GM21619 (cell line): Measurements from ENCODE around the gene DYSF.

Experiments
- ATAC-seq: cut with Tn5 transposase; IDR thresholded peaks from one replicate; pipeline ENCODE4 v1.9.1; 2021; ENCODE audit not compliant: unreplicated experiment

Gene DYSF

GRCh38 chr2:71718686-71719085 lies 265.3 kb downstream of the DYSF start:
- no peak for ATAC-seq

DNA sequence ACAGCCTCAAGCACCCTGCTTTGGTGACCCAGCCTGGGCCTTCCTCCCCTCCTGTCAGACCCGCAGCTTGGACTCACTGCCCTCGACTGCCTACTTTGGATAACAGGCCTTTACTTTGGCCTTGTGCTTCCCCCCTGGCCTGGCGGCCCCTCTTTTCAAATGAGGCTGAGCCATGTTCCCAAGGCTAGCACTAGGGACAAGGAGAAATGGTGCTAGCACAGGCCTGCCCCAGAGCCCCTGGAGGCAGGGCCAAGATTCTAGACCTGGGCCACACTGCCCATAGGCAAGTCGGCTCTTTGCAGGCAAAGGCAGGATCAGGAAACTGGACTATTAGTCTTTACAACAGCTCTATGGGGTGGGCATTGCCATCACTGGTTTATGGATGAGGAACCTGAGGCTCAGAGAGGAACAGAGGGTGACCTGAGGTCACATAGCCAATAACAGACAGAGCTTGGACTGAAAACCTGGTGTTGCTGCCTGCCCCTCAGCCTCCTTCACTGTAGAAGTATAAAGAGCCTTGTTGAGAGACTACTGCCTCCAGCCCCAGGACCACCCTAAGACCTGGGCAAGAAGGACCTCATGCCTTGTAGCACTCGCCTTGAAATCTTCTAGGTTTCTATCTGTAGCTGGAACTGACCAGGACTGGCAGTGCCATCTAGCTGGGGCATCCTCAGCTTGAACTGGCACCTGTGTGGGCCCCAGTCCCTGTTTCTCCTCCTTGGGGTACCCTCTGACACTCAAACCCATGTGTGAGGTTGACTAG lies 266.3 kb downstream of the DYSF start:
- ATAC-seq = no peak

DNA sequence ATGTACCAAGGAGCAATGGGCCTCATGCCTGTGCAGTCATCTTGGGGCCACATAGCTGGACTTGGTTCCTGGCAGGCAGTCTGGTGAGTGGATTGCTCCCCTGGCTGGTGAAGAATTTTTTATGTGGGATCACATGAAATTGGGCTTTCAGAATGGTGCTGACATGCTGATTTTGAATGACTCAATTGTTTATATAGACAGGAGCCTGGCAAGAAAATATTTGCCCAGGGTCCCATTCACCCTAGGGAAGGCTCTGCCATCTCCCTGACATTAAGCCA lies 266.9 kb downstream of the DYSF start:
- ATAC-seq = no peak

- no peak for ATAC-seq
These were observed 267.4 kb downstream of the DYSF start for GRCh38 chr2:71720596-71721361.

DNA sequence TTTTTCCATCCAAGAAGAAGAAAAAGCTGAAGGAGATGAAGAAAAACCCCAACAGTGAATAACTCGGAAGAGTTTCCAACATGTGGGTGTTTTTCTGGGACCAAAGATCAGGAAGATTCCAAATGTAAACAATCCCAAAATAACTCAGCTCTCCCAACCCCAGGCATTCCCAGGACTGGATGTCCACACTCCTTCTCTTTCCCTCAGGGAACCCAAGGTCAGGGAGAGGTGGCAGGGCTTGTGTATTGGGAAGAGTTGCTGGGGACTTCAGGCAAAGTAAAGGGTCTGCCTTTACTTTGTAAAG lies 268.0 kb downstream of the DYSF start:
- ATAC-seq = no peak

DNA sequence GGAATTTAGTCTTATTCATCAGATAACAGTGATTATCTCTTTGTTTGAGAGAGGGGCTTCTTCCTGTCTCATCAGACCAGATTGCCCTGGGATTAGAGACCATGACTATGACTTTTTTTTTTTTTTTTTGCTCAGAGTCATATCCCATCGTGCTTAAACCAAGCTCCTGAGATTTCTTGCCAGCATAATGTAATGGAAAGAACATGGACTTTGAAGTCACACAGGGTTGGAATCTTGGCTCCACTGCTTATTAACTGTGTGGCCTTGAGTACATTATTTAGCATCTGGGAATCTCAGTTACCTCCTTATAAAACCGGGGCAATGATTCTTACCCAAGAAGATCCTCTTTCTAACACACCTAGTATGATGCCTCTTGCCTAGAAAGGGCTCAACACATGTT lies 268.3 kb downstream of the DYSF start:
- no peak for ATAC-seq

GRCh38 chr2:71722286-71722685 lies 268.9 kb downstream of the DYSF start:
- no peak for ATAC-seq

DNA sequence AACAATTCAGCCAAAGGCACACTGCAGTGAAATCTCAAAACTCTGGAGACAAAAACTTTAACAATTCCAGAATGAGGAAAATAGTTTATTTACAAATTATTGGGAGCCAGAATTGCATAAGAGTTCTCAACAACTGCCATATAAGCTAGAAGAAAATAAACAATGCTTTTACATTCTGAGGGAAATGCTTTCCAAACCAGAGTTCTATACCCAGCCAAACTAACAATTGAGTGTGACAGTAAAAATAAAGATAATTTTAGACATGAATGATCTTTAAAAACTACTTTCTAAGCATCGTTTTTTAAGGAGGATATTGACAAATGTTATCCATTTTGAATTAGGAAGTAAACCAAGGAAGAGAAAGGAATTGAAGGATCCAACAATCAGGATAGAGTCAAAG lies 271.4 kb downstream of the DYSF start:
- ATAC-seq = no peak

DNA sequence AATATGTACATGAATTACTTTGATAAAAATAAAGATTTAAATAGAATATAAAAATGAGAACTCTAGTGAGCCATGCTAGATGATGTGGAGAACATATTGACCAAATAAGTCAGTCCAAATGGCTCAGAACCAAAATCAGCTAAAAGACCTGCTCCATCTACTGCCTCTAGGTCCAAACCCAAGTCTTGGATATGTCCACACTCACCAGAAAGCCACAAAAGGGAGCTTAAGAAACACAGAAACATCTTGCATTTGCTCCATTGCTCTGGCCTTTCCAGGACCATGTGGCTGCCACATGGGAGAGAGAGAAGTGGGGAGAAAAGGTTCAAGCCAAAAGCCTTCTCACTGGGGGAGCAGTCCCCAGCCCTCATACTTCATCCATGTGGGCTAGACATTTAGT lies 272.5 kb downstream of the DYSF start:
- ATAC-seq = no peak

DNA sequence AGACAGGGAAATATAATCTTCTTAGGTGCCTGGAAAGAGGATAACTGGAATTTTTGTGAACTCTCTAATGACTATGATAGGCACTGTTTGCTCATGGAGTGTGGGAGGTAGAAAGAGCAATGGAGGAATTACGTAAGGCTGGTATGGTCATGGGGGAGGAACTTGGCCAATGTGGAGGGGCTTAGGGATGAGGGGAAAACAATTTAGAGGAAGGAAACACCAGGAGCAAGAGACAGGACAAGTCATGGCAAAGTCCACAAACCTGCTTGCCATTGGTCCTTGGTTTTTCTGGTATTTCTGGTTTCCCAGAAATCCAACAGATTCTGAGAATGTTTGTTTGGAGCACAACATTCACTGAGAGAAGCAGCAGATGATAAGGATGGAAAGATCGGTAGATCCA lies 274.2 kb downstream of the DYSF start:
- ATAC-seq = no peak

DNA sequence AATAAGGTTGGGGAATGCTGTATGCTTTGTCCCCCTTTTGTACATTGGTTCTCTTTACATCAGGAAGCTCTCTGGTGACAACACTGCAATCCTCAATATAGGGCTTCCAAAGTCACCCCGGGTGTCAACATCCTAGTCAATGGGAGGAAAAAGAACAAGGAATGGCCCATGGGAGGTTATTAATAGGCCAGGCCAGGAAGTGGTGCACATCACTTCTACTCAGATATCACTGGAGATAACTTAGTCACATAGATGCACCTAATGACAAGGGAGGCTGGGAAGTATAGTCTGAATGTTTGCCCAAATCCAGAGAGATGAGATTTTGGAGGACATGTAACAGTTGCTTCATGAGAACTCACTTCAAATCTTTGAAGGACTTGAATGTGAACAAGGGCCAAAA lies 274.7 kb downstream of the DYSF start:
- ATAC-seq = no peak

GRCh38 chr2:71730785-71731383 lies 277.5 kb downstream of the DYSF start:
- no peak for ATAC-seq

GRCh38 chr2:71734620-71735019 lies 281.3 kb downstream of the DYSF start:
- ATAC-seq = no peak

GRCh38 chr2:71735676-71736075 lies 282.3 kb downstream of the DYSF start:
- ATAC-seq = no peak
